ENCODE data around the gene CPTP. TPM values are rescaled to one million over a fixed set of nuclear protein-coding genes. Genes with fewer than 3 reads are reported as not detected.

The CPTP gene
- total RNA-seq, 1 experiment from 2014 or later: 52.2 TPM

- Histone ChIP-seq H3K4me1 (ENCODE audit: control insufficient read depth, insufficient read depth, low read length) (peaks cover 33% of the 10 kb centered on the region), H3K27ac (ENCODE audit: low read length) (no peak overlapping the region), H3K9me3 (ENCODE audit: control insufficient read depth, insufficient read depth, low read depth, low read length) (no peaks in the 10 kb centered on the region), H3K36me3 (ENCODE audit: control insufficient read depth, insufficient read depth, low read length) (no peaks in the 10 kb centered on the region; the same call in 1 of the 2 replicates), H3K4me3 (ENCODE audit: low read depth in 2 of 2, low read length in 2 of 2) (no peak overlapping the region), H3K27me3 (ENCODE audit: control insufficient read depth, insufficient read depth, low read length) (no peaks in the 10 kb centered on the region)
- ATAC-seq: no peak
- TF ChIP-seq TCF7L2 (IDR thresholded peaks at IDR 0.05; ENCODE audit: low read depth, low read length) (no peak), SIN3A (IDR thresholded peaks at IDR 0.05; ENCODE audit: borderline replicate concordance, insufficient read depth, low read depth, low read length) (no peak), POLR2AphosphoS5 (IDR thresholded peaks at IDR 0.05; ENCODE audit: low read depth, low read length) (no peak), CTCF (IDR thresholded peaks at IDR 0.05) (no peak), REST (IDR thresholded peaks at IDR 0.05; ENCODE audit: insufficient read depth in 1 of 2, low read depth in 2 of 2, low read length in 1 of 2) (no peak)
- POLR2A ChIA-PET: no interaction called here
- no peak for DNase-seq (ENCODE audit: low read depth, low spot score)
- CTCF ChIA-PET: interaction anchor here (0.6 kb wide), 1 partner anchor 138 kb away, joined by 9 read pairs; no protein-coding TSS in a partner anchor
- intact Hi-C loops (cut with micrococcal nuclease; ENCODE audit: unreplicated experiment) (no loop called here), in situ Hi-C loops (cut with HindIII; ENCODE audit: low pct_unique_long_range_greater_than_20kb, low sequenced_read_pairs) (no loop called here)
- no TSS peak for BruUV-seq (replicated peaks)
These were observed 20.9 kb upstream of the CPTP start for GRCh38 chr1:1303736-1304135.

GRCh38 chr1:1304331-1305299, 20.0 kb upstream of the CPTP start:
- peaks cover 34% of the 10 kb centered on the region for H3K4me1 ChIP-seq (ENCODE audit: control insufficient read depth, insufficient read depth, low read length)
- no peak overlapping the region for H3K4me3 ChIP-seq (ENCODE audit: low read depth in 2 of 2, low read length in 2 of 2)
- H3K27ac ChIP-seq (ENCODE audit: low read length): peak overlapping the region; percentile 59
- H3K36me3 ChIP-seq (ENCODE audit: control insufficient read depth, insufficient read depth, low read length): no peaks in the 10 kb centered on the region; the same call in 1 of the 2 replicates
- intact Hi-C loops (cut with micrococcal nuclease; ENCODE audit: unreplicated experiment) (no loop called here), in situ Hi-C loops (cut with HindIII; ENCODE audit: low pct_unique_long_range_greater_than_20kb, low sequenced_read_pairs) (no loop called here)
- no peak for ATAC-seq
- DNase-seq (ENCODE audit: low read depth, low spot score): no peak
- no TSS peak for BruUV-seq (replicated peaks)
- TF ChIP-seq REST (IDR thresholded peaks at IDR 0.05; ENCODE audit: insufficient read depth in 1 of 2, low read depth in 2 of 2, low read length in 1 of 2): no peak
- no peak for TF ChIP-seq SIN3A (IDR thresholded peaks at IDR 0.05; ENCODE audit: borderline replicate concordance, insufficient read depth, low read depth, low read length)
- no peak for TF ChIP-seq POLR2AphosphoS5 (IDR thresholded peaks at IDR 0.05; ENCODE audit: low read depth, low read length)
- no peak for TF ChIP-seq CTCF (IDR thresholded peaks at IDR 0.05)
- TF ChIP-seq TCF7L2 (IDR thresholded peaks at IDR 0.05; ENCODE audit: low read depth, low read length): no peak
- H3K27me3 ChIP-seq (ENCODE audit: control insufficient read depth, insufficient read depth, low read length): no peaks in the 10 kb centered on the region
- H3K9me3 ChIP-seq (ENCODE audit: control insufficient read depth, insufficient read depth, low read depth, low read length): no peaks in the 10 kb centered on the region
- CTCF ChIA-PET: no interaction called here
- POLR2A ChIA-PET: no interaction called here
